ENCODE measurements around the gene MELK.

MELK gene

GRCh38 chr9:36656842-36657241 lies 84.1 kb downstream of the MELK start:
- no peak for DNase-seq
- in situ Hi-C loops (cut with HindIII; ENCODE audit: low pct_ligation_motif_present, low pct_unique_long_range_greater_than_20kb, low sequenced_read_pairs) = no loop called here

GRCh38 chr9:36659500-36659899 lies 86.8 kb downstream of the MELK start:
- in situ Hi-C loops (cut with HindIII; ENCODE audit: low pct_ligation_motif_present, low pct_unique_long_range_greater_than_20kb, low sequenced_read_pairs) = no loop called here
- no peak for DNase-seq

- DNase-seq = no peak
- in situ Hi-C loops (cut with HindIII; ENCODE audit: low pct_ligation_motif_present, low pct_unique_long_range_greater_than_20kb, low sequenced_read_pairs) = no loop called here
Measured at GRCh38 chr9:36664806-36665205, 92.1 kb downstream of the MELK start.

DNA sequence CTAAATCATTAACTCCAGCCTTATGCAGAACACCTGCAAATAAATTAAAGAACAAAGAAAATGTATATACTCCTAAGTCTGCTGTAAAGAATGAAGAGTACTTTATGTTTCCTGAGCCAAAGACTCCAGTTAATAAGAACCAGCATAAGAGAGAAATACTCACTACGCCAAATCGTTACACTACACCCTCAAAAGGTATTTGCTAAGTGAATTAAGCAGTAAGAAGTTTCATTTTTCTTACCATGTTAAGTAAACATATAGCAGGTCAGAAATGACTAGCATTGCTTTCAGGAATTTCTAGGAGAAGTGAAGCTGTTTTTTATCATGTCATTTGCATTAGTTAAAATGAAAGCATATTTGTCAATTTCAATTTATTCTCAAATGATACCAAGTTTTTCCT lies 92.7 kb downstream of the MELK start:
- no peak for DNase-seq
- in situ Hi-C loops (cut with HindIII; ENCODE audit: low pct_ligation_motif_present, low pct_unique_long_range_greater_than_20kb, low sequenced_read_pairs) = no loop called here

DNA sequence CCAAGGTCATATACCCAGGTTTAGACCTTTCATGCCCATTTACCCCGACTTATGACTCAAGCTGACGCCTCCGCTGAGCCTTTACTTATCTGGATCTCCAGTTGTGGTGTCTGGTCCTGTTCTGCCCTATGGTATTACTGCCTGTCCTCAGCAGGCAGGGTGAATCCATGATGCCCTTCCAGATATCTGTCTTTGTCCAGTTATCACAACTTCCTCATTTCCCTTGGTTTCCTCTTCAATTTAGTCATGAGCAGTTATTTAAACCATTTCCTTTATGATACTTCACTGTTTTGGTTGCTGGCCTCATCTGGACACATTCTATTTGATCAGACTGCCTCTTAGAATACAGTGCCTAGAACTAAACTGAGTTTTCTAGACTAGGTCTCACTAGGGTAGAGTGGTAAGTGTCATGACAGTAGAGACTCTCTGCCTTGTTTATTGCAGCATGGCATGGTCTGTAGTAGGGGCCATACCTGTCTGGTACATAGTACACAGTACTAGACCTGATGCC lies 93.3 kb downstream of the MELK start:
- no peak for DNase-seq
- in situ Hi-C loops (cut with HindIII; ENCODE audit: low pct_ligation_motif_present, low pct_unique_long_range_greater_than_20kb, low sequenced_read_pairs) = no loop called here

- in situ Hi-C loops (cut with HindIII; ENCODE audit: low pct_ligation_motif_present, low pct_unique_long_range_greater_than_20kb, low sequenced_read_pairs) = no loop called here
- no peak for DNase-seq
Measured at GRCh38 chr9:36671561-36671960, 98.9 kb downstream of the MELK start.

DNA sequence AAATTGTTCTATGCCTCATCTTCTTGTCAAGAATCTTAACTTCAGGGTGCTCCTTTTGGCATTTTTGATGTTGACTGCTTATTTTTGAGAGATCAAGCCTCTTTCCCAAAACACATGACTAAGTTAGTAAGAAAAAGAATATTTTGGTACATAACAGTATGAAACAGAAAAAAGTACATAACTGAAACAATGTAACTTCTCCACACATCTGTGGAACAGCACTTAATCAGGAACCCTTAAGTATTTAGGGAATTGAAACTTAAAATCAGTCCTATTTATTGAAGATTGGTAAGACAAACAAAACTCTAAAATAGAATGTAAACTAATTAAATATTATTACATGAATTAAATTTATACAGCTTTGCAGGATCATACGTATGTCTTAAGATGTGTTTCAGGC lies 103.4 kb downstream of the MELK start:
- in situ Hi-C loops (cut with HindIII; ENCODE audit: low pct_ligation_motif_present, low pct_unique_long_range_greater_than_20kb, low sequenced_read_pairs) = no loop called here
- DNase-seq = no peak

GRCh38 chr9:36676778-36677485 lies 104.2 kb downstream of the MELK start:
- DNase-seq = no peak
- in situ Hi-C loops (cut with HindIII; ENCODE audit: low pct_ligation_motif_present, low pct_unique_long_range_greater_than_20kb, low sequenced_read_pairs) = no loop called here

- DNase-seq = no peak
- in situ Hi-C loops (cut with HindIII; ENCODE audit: low pct_ligation_motif_present, low pct_unique_long_range_greater_than_20kb, low sequenced_read_pairs) = no loop called here
Measured at GRCh38 chr9:36677611-36678010, 104.9 kb downstream of the MELK start.

GRCh38 chr9:36679710-36680109 lies 107.0 kb downstream of the MELK start:
- in situ Hi-C loops (cut with HindIII; ENCODE audit: low pct_ligation_motif_present, low pct_unique_long_range_greater_than_20kb, low sequenced_read_pairs) = no loop called here

GRCh38 chr9:36686471-36686870 lies 113.8 kb downstream of the MELK start:
- in situ Hi-C loops (cut with HindIII; ENCODE audit: low pct_ligation_motif_present, low pct_unique_long_range_greater_than_20kb, low sequenced_read_pairs) = no loop called here
- DNase-seq = no peak

More at GRCh38 chr9:36679710-36680109, 107.0 kb downstream of the MELK start:
- DNase-seq = no peak

DNA sequence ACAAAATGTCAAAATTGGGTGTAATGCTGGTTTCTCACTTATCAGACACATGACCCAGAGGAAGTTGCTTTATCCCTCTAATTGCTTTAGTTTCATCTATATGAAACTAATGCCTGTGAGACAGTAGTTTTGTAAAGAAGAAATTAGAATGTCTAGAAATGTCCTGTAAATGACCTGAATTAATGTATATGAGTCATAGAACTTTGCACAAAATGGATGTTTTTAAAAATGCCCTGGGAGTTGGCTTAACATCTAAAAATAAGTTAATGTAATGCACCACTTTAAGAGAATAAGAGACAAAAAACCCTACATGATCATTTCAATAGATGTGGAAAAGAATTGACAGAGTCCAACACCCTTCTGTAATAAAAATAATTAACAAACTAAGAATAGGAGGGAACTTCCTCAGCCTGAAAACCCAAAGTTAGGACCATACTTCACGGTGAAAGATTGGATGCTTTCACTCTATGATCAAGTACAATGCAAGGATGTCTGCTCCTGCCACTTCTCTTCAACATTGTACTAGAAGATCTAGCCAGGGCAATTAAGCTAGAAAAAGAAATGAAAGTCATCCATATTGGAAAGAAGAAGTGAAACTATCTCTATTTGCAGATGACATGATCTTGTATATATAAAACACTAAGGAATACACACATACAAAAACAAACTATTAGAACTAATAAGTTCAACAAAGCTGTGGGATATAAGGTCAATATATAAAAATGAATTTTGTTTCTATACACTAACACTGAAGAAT lies 117.9 kb downstream of the MELK start:
- in situ Hi-C loops (cut with HindIII; ENCODE audit: low pct_ligation_motif_present, low pct_unique_long_range_greater_than_20kb, low sequenced_read_pairs) = no loop called here
- DNase-seq = no peak

DNA sequence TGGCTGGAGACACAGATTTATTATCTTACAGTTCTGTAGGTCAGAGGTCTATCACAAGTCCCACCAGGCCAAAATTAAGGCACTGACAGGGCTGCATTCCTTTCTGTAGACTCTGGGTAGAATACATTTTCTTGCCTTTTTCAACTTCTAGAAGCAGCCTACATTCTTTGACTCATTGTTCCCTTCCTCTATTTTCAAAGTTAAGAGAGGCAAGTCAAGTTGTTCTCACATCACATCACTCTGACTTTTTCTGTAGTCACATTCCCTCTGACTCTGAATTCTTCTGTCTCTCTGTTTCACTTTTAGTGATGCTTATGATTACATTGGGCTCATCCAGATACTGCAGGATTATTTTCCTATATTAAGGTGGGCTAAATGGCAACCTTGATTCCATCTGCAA lies 119.0 kb downstream of the MELK start:
- in situ Hi-C loops (cut with HindIII; ENCODE audit: low pct_ligation_motif_present, low pct_unique_long_range_greater_than_20kb, low sequenced_read_pairs) = no loop called here
- no peak for DNase-seq

- in situ Hi-C loops (cut with HindIII; ENCODE audit: low pct_ligation_motif_present, low pct_unique_long_range_greater_than_20kb, low sequenced_read_pairs) = no loop called here
- DNase-seq = no peak
Measured at GRCh38 chr9:36698984-36699383, 126.3 kb downstream of the MELK start.

DNA sequence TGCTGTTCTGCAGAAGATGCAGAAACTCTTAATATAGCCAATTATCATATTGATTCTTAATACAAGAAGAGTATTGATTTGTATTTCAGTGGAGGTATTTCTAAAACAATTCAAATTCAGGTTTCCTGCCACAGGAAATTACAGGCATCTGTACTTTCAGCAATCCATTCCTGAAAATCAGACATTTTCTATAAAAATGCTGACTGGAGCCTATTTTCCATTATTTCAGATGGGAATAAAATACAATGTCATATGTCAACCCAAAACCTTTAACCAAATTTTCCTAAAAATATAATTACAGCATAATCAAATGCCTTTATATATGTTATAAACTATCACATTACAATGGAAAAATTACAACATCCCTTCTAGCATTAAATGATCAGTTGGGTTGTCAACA lies 131.5 kb downstream of the MELK start:
- in situ Hi-C loops (cut with HindIII; ENCODE audit: low pct_ligation_motif_present, low pct_unique_long_range_greater_than_20kb, low sequenced_read_pairs) = no loop called here
- DNase-seq = no peak

GRCh38 chr9:36713515-36714490 lies 141.1 kb downstream of the MELK start:
- no peak for DNase-seq
- in situ Hi-C loops (cut with HindIII; ENCODE audit: low pct_ligation_motif_present, low pct_unique_long_range_greater_than_20kb, low sequenced_read_pairs) = no loop called here

DNA sequence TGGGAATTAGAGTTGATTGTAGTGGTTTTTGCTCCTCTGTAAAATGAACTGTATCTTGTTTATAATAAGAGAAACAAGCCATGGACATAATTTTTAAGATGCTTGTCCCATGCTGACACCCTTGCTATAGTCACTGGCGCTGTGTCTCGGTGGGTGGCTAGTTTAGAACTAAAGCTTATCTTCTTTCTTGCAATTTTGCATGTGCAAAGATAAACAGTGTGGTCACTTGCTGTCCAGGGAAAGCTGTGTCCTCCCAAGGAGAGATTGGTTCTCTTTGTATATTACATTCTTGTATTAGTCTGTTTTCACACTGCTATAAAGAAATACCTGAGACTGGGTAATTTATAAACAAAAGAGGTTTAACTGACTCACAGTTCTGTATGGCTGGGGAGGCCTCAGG lies 143.8 kb downstream of the MELK start:
- in situ Hi-C loops (cut with HindIII; ENCODE audit: low pct_ligation_motif_present, low pct_unique_long_range_greater_than_20kb, low sequenced_read_pairs) = no loop called here
- DNase-seq = no peak

DNA sequence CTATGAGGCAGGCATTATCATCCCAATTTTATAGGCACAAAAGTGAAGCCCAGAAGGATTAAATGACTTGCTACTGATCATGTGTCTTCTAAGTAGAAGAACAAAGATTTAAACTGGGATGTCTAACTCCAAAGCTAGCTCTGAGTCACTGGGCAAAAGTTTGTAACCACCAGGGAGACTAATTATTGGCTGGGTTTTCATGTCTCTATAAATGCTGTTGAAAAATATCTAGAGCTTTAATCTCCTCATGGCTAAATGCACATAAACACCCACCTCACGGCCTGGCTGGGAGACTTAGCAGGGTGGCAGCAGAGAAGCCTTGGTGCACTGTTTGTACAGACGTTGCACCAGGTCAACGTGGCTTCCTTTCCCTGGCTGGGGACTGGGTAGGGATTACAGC lies 144.6 kb downstream of the MELK start:
- DNase-seq = no peak
- in situ Hi-C loops (cut with HindIII; ENCODE audit: low pct_ligation_motif_present, low pct_unique_long_range_greater_than_20kb, low sequenced_read_pairs) = no loop called here

DNA sequence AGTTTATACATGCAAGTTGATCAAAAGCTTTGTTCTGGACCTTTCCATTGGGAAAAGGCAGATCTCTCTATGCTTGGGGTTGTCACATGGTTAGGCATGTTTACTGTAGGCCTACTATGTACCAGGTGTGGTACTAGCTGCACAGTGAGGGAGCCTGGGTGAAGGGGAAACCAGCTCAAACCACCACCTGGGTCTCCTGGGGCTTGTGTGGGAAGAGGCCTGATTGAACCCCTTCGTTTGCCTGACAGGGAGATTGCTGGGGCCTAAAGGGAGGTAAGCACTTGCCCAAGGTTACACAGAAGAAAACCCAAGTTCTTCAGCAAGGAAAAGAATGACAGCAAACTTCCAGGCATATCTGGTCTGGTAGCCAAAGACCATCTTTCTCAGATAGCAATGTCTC lies 145.9 kb downstream of the MELK start:
- DNase-seq = no peak
- in situ Hi-C loops (cut with HindIII; ENCODE audit: low pct_ligation_motif_present, low pct_unique_long_range_greater_than_20kb, low sequenced_read_pairs) = no loop called here
